Esophagus squamous epithelium (tissue), 4 donors: ENCODE data around the gene FAIM2.

ENCODE experiments used
- CTCF ChIP-seq, 6 experiments: fragments of 450-650 bp in 4 of 6; fragments of 200-600 bp in 2 of 6; sonication (generic) in 2 of 6; IDR thresholded peaks; one replicate each; pipeline ENCODE4 v1.5.1; 2016 to 2019; ENCODE audit warnings: antibody characterized with exemption in 6 of 6, mild to moderate bottlenecking in 4 of 6, moderate library complexity in 4 of 6
- POLR2A ChIP-seq, 4 donors: fragments of 450-650 bp; IDR thresholded peaks; one replicate each; pipeline ENCODE4 v1.6.1; 2017; ENCODE audit warnings: antibody characterized with exemption in 4 of 4, mild to moderate bottlenecking in 4 of 4, moderate library complexity in 3 of 4

DNA sequence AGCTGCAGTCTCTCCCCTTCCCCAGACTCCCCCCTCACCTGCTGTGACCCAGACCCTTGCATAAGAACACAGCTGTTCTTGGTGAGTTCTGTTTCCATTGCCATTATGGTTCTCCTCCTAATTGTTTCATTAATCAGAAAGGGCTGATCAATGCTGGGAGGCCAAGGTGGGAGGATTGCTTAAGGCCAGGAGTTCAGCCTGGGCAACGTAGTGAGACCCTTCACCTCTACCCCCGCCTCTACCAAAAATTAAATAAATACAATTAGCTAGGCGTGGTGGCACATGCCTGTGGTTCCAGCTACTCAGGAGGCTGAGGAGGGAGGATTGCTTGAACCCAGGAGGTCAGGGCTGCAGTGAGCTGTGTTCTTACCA, 17.2 kb upstream of the FAIM2 start:
- no peak for TF ChIP-seq POLR2A (IDR thresholded peaks at IDR 0.05)
- no peak for TF ChIP-seq CTCF (IDR thresholded peaks at IDR 0.05)
